HFF-Myc (cell line): ENCODE data around the gene OR6C3.
"Not testable (repeated sequence)": the region's sequence is repeated elsewhere in the genome, so short reads cannot be mapped to it uniquely, and the experiment has no call there.

Source experiments
- DNase-seq: peaks from one replicate; pipeline ENCODE4 v3.0.0-alpha.2; 2011; ENCODE audit warnings: low read depth; ENCODE audit errors: extremely low read depth
- H3K4me3 ChIP-seq: replicated peaks from 2 replicates; pipeline ENCODE4 v1.5.1; 2011; ENCODE audit warnings: low read depth, mild to moderate bottlenecking, control low read depth, low read length
- TF ChIP-seq, protein P1 (sequence below): IDR thresholded peaks from 2 replicates; pipeline ENCODE4 v1.5.1; 2012; ENCODE audit warnings: mild to moderate bottlenecking, low read depth, low read length, control low read depth; ENCODE audit errors: missing control alignments

Gene OR6C3

DNA sequence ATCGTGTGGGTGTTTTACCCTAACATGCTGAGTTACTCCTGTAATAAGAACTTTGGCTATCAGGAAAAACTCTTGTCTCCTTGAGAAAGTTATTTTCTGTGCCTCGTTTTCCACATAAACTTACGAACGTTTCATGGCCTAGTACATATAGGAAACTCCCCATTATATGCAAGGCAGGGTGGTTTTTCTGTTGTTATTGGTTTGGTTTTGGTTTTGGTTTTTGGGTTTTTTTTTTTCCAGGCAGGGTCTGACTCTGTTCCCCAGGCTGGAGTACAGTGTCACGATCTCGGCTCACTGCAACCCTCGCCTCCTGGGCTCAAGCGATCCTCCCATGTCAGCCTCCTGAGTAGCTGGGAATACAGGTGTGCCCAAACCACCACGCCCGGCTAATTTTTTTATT, 5.5 kb downstream of the OR6C3 start:
- no peak for DNase-seq
- TF ChIP-seq, protein P1, sequence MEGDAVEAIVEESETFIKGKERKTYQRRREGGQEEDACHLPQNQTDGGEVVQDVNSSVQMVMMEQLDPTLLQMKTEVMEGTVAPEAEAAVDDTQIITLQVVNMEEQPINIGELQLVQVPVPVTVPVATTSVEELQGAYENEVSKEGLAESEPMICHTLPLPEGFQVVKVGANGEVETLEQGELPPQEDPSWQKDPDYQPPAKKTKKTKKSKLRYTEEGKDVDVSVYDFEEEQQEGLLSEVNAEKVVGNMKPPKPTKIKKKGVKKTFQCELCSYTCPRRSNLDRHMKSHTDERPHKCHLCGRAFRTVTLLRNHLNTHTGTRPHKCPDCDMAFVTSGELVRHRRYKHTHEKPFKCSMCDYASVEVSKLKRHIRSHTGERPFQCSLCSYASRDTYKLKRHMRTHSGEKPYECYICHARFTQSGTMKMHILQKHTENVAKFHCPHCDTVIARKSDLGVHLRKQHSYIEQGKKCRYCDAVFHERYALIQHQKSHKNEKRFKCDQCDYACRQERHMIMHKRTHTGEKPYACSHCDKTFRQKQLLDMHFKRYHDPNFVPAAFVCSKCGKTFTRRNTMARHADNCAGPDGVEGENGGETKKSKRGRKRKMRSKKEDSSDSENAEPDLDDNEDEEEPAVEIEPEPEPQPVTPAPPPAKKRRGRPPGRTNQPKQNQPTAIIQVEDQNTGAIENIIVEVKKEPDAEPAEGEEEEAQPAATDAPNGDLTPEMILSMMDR, result no peak
- H3K4me3 ChIP-seq, result no peak overlapping the region

DNA sequence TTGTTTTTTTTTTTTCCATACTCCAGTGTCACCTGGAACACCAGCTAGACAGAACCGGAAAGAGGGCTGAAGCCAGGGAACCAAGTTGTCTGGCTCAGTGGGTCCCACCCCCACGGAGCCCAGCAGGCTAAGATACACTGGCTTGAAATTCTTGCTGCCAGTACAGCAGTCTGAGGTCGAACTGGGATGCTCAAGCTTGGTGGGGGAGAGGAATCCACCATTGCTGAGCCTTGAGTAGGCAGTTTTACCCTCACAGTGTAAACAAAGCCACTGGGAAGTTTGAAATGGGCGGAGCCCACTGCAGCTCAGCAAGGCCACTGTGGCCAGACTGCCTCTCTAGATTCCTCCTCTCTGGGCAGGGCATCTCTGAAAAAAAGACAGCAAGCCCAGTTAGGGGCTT, 24.8 kb downstream of the OR6C3 start:
- not testable (repeated sequence) for DNase-seq, H3K4me3 ChIP-seq

DNA sequence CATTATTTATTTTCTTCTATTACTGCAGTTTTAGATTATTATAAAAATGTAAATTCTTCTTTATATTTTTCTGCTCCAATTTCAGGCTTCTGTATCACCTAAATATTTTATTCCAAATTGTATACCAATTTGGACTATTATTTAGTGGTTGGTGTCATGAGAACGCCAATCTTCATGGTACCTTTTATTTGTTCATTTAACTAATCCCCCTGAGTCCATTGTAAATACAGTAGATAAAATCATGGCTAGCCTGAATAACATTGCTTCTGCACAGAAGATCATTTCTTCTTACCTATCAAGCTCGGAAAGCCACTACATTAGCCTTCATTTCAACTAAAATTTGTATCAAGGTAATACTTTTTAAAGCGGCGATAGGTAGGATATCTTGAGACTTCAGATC, 32.1 kb downstream of the OR6C3 start, which contains the start of gene OR6C75:
Gene OR6C75, plus strand, starts transcription at position 301 of the 400 bp plus-strand sequence. CDS start 2,136 bp downstream, outside the sequence.
- TF ChIP-seq, protein P1, result no peak
- DNase-seq, result no peak
- no peak within 1 kb of the TSS for H3K4me3 ChIP-seq

DNA sequence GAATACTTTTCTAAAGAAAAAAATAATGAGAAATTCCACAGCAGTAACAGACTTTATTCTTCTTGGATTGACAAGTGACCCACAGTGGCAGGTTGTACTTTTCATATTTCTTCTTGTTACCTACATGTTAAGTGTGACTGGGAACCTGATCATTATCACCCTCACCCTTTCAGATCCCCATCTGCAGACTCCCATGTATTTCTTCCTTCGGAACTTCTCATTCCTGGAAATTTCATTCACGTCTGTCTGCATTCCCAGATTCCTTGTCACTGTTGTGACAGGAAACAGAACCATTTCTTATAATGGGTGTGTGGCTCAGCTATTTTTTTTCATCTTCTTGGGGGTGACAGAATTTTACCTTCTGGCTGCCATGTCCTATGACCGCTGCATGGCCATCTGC, 34.5 kb downstream of the OR6C3 start:
- TF ChIP-seq, protein P1, result no peak
- no peak overlapping the region for H3K4me3 ChIP-seq
- DNase-seq, result no peak

DNA sequence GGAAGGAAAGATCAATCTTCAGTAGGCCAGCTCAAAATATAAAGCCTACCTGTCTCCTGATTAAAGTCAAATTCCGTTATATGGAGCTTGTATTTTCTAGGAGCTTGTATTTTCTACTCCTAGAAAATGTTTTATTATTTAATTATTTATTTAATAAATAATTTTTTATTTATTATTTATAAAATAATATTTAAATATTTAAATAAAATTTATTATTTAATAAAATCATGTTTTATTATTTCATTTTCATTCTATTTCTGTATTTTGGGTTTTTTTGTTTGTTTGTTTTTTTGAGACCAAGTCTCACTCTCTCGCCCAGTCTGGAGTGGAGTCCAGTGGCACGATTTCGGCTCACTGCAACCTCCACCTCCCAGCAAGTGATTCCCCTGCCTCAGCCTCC, 42.0 kb downstream of the OR6C3 start:
- H3K4me3 ChIP-seq, result no peak overlapping the region
- TF ChIP-seq, protein P1, result no peak
- no peak for DNase-seq
